Liver (tissue), 9 donors: Measurements from ENCODE around the gene MYO3B. TPM values are rescaled to one million over a fixed set of nuclear protein-coding genes. Genes with fewer than 3 reads are reported as not detected.

ENCODE experiments used
- DNase-seq: peaks from one replicate; pipeline ENCODE4 v3.0.0-alpha.2; 2017; ENCODE audit warnings: low spot score
- H3K27ac ChIP-seq, 2 donors: one replicate each; pipeline ENCODE4 v1.7.0; 2013; ENCODE audit warnings: inconsistent platforms in 2 of 2, low read length in 2 of 2, control low read depth in 1 of 2, low read depth in 1 of 2, mild to moderate bottlenecking in 1 of 2
- H3K27me3 ChIP-seq, 4 donors: one replicate each; pipeline versions ENCODE4 v1.6.1 to v1.7.0; 2013; ENCODE audit warnings: low read length in 3 of 4, inconsistent platforms in 1 of 4, mild to moderate bottlenecking in 1 of 4, moderate library complexity in 1 of 4; ENCODE audit not compliant: control insufficient read depth in 4 of 4, insufficient read depth in 4 of 4
- H3K36me3 ChIP-seq, 4 donors: one replicate each; pipeline versions ENCODE4 v1.6.1 to v1.7.0; 2013; ENCODE audit warnings: low read length in 3 of 4, mild to moderate bottlenecking in 3 of 4, low read depth in 1 of 4, moderate library complexity in 1 of 4; ENCODE audit not compliant: control insufficient read depth in 4 of 4, insufficient read depth in 3 of 4
- H3K4me1 ChIP-seq, 4 donors: one replicate each; pipeline versions ENCODE4 v1.6.1 to v1.7.0; 2013; ENCODE audit warnings: low read length in 3 of 4, mild to moderate bottlenecking in 3 of 4, moderate library complexity in 1 of 4; ENCODE audit not compliant: control insufficient read depth in 4 of 4, insufficient read depth in 4 of 4
- H3K4me3 ChIP-seq, 3 donors: one replicate each; pipeline versions ENCODE4 v1.6.1 to v1.7.0; 2013; ENCODE audit warnings: low read length in 3 of 3, control low read depth in 1 of 3, low read depth in 1 of 3, mild to moderate bottlenecking in 1 of 3
- H3K9ac ChIP-seq, 2 donors: one replicate each; pipeline ENCODE4 v1.7.0; 2013; ENCODE audit warnings: low read length in 2 of 2, mild to moderate bottlenecking in 2 of 2, moderate library complexity in 2 of 2, control low read depth in 1 of 2, low read depth in 1 of 2
- H3K9me3 ChIP-seq, 4 donors: one replicate each; pipeline versions ENCODE4 v1.6.1 to v1.7.0; 2013; ENCODE audit warnings: low read length in 3 of 4; ENCODE audit not compliant: control insufficient read depth in 4 of 4
- CTCF ChIP-seq: fragments of 150-350 bp; IDR thresholded peaks from 2 replicates; pipeline ENCODE4 v1.5.1; 2017; ENCODE audit warnings: improper control_type of control experiment, low read depth, low read length; ENCODE audit not compliant: missing input control
- EGR1 ChIP-seq, 2 donors: IDR thresholded peaks; 2 replicates each; pipeline ENCODE4 v1.6.1; 2016 to 2018; ENCODE audit warnings: antibody characterized with exemption in 2 of 2, low read depth in 2 of 2
- FOXA1 ChIP-seq: IDR thresholded peaks from 2 replicates; pipeline ENCODE4 v1.6.1; 2016; ENCODE audit warnings: antibody characterized with exemption
- FOXA2 ChIP-seq: IDR thresholded peaks from 2 replicates; pipeline ENCODE4 v1.6.1; 2016; ENCODE audit warnings: antibody characterized with exemption
- GABPA ChIP-seq, 2 donors: IDR thresholded peaks in 1 of 2; conservative IDR thresholded peaks in 1 of 2; 2 replicates each; pipeline ENCODE4 v1.6.1; 2016; ENCODE audit warnings: antibody characterized with exemption in 2 of 2, mild to moderate bottlenecking in 1 of 2, moderate library complexity in 1 of 2
- HNF4A ChIP-seq, 2 donors: conservative IDR thresholded peaks; 2 replicates each; pipeline ENCODE4 v1.6.1; 2016; ENCODE audit warnings: antibody characterized with exemption in 2 of 2, mild to moderate bottlenecking in 2 of 2
- HNF4G ChIP-seq: IDR thresholded peaks from 2 replicates; pipeline ENCODE4 v1.6.1; 2016; ENCODE audit warnings: antibody characterized with exemption
- JUND ChIP-seq, 2 donors: IDR thresholded peaks; 2 replicates each; pipeline ENCODE4 v1.6.1; 2016; ENCODE audit warnings: antibody characterized with exemption in 2 of 2
- MAX ChIP-seq: IDR thresholded peaks from 2 replicates; pipeline ENCODE4 v1.6.1; 2016; ENCODE audit warnings: antibody characterized with exemption
- RAD21 ChIP-seq, 2 donors: IDR thresholded peaks; 2 replicates each; pipeline ENCODE4 v1.6.1; 2016; ENCODE audit warnings: antibody characterized with exemption in 2 of 2, mild to moderate bottlenecking in 2 of 2
- REST ChIP-seq: IDR thresholded peaks from 2 replicates; pipeline ENCODE4 v1.6.1; 2016; ENCODE audit warnings: antibody characterized with exemption, mild to moderate bottlenecking
- RXRA ChIP-seq, 2 donors: IDR thresholded peaks; 2 replicates each; pipeline ENCODE4 v1.6.1; 2017 to 2018; ENCODE audit warnings: antibody characterized with exemption in 2 of 2, mild to moderate bottlenecking in 1 of 2
- SP1 ChIP-seq: IDR thresholded peaks from 2 replicates; pipeline ENCODE4 v1.6.1; 2018; ENCODE audit warnings: antibody characterized with exemption, mild to moderate bottlenecking
- TAF1 ChIP-seq: conservative IDR thresholded peaks from 2 replicates; pipeline ENCODE4 v1.6.1; 2016; ENCODE audit warnings: antibody characterized with exemption, mild to moderate bottlenecking
- YY1 ChIP-seq: IDR thresholded peaks from 2 replicates; pipeline ENCODE4 v1.6.1; 2016; ENCODE audit warnings: antibody characterized with exemption, mild to moderate bottlenecking
- WGBS: extraction: QIAGEN DNeasy Blood & Tissue Kit; methylation state at CpG from one replicate; pipeline ENCODE4 v1.1.7; 2013; 5-methylcytosine and 5-hydroxymethylcytosine counted together
- polyA plus RNA-seq, 2 donors: library from polyadenylated mRNA; stranded (reverse) in 1 of 2; unstranded in 1 of 2; fragments of 200-250 nt in 1 of 2; fragments of >200 nt in 1 of 2; fragmentation: Nextera tagmentation in 1 of 2; extraction: Ambion mirVana in 1 of 2; gene quantifications; one replicate each; pipeline versions ENCODE4 v1.2.1 to v1.2.3, GENCODE V29; 2013 to 2015
- total RNA-seq, 2 donors: library from RNA; depleted of rRNA; stranded (reverse); fragments of >200 nt; gene quantifications; one replicate each; pipeline ENCODE4 v1.2.3, GENCODE V29; 2014
- TF ChIP-seq, protein P1 (sequence below): IDR thresholded peaks from 2 replicates; pipeline ENCODE4 v1.6.1; 2016; ENCODE audit warnings: antibody characterized with exemption
- donor health status: healthy.
- donor health status: healthy.
- donor health status: healthy.
- donor health status: healthy.
- donor health status: healthy.

Gene MYO3B
- total and polyA plus RNA-seq, 4 donors = under 0.01 to 0.05 TPM; not detected in 2

DNA sequence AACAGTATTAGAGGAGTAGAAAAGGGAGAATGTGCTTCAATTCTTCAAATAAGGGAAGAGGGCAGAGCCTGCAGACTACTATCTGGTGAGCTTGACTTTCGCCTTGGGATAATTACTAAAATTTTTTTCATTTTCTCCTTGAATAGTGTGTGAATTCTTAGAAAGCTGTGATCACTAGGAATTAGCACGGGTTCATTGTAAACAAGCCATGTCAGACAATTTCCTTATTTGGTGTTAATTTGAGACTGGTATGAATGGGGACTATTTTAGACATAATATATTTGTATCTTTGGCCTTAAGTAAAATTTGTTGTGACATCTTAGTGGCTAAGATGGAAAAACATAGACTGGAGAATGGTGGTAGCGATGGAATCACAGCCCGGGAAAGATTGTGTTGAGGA lies 66.6 kb downstream of the MYO3B start (continued):
- no peak for TF ChIP-seq GABPA (IDR thresholded peaks at IDR 0.05 in 1 of 2, conservative IDR thresholded peaks at IDR 0.05 in 1 of 2)
- TF ChIP-seq SP1 = no peak
- no peak for TF ChIP-seq RXRA (IDR thresholded peaks at IDR 0.05)
- no peak for TF ChIP-seq CTCF
- TF ChIP-seq FOXA1 = no peak
- TF ChIP-seq HNF4G = no peak
- no peak for TF ChIP-seq JUND (IDR thresholded peaks at IDR 0.05)
- no peak for TF ChIP-seq RAD21 (IDR thresholded peaks at IDR 0.05)
- no peak for TF ChIP-seq FOXA2
- TF ChIP-seq YY1 = no peak

DNA sequence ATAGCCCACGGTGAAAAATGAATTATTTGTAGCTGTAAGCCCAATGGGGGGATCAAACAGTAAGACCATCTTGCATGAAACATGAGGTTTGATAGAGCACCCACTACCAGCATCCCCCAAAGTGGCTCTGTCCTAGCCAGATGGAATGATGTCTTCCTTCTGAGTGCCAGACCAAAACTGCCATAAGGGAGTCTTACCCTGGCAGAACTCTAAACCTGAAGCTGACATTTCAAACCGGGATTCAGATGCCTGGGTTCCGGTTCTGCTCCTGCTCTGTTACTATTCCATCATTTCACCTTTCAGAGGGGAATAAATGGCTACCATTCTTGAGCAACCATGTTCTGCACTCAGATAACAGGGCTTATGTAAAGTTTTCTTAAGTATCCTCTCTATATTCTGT lies 67.4 kb downstream of the MYO3B start:
- H3K9me3 ChIP-seq = no peaks in the 10 kb centered on the region
- no peak for TF ChIP-seq YY1
- no peak for TF ChIP-seq RAD21 (IDR thresholded peaks at IDR 0.05)
- no peak for TF ChIP-seq FOXA2
- no peak for TF ChIP-seq RXRA (IDR thresholded peaks at IDR 0.05)
- no peak for TF ChIP-seq JUND (IDR thresholded peaks at IDR 0.05)
- TF ChIP-seq GABPA (IDR thresholded peaks at IDR 0.05 in 1 of 2, conservative IDR thresholded peaks at IDR 0.05 in 1 of 2) = no peak
- TF ChIP-seq REST = no peak
- no peak for TF ChIP-seq MAX
- TF ChIP-seq EGR1 (IDR thresholded peaks at IDR 0.05; ENCODE audit: low read depth in 2 of 2) = no peak
- TF ChIP-seq, protein P1, sequence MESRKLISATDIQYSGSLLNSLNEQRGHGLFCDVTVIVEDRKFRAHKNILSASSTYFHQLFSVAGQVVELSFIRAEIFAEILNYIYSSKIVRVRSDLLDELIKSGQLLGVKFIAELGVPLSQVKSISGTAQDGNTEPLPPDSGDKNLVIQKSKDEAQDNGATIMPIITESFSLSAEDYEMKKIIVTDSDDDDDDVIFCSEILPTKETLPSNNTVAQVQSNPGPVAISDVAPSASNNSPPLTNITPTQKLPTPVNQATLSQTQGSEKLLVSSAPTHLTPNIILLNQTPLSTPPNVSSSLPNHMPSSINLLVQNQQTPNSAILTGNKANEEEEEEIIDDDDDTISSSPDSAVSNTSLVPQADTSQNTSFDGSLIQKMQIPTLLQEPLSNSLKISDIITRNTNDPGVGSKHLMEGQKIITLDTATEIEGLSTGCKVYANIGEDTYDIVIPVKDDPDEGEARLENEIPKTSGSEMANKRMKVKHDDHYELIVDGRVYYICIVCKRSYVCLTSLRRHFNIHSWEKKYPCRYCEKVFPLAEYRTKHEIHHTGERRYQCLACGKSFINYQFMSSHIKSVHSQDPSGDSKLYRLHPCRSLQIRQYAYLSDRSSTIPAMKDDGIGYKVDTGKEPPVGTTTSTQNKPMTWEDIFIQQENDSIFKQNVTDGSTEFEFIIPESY = no peak
- no peak for TF ChIP-seq HNF4A (conservative IDR thresholded peaks at IDR 0.05)
- TF ChIP-seq CTCF = no peak
- TF ChIP-seq HNF4G = no peak
- no peak for TF ChIP-seq SP1
- no peak for TF ChIP-seq TAF1
- H3K4me1 ChIP-seq = no peaks in the 10 kb centered on the region
- peaks cover 0 to 3% (median 0%) of the 10 kb centered on the region in 4 donors for H3K27me3 ChIP-seq
- no peak overlapping the region for H3K9ac ChIP-seq
- DNase-seq = no peak
- no peak overlapping the region for H3K4me3 ChIP-seq
- WGBS = 81% methylated on average over 3 of the region's 3 CpGs
- no peak overlapping the region for H3K27ac ChIP-seq
- no peaks in the 10 kb centered on the region for H3K36me3 ChIP-seq
